HepG2 (cell line): ENCODE results near the gene SNAP25. TPM values are rescaled to one million over a fixed set of nuclear protein-coding genes. Genes with fewer than 3 reads are reported as not detected.

ENCODE experiments used
- ATAC-seq: fragments of 200-7000 bp; cut with Tn5 transposase; 3 replicates; pipeline ENCODE4 v1.9.1; 2020; ENCODE audit warnings: mild to moderate bottlenecking, moderate library complexity
- BruUV-seq: library from RNA; stranded (reverse); fragments of 400-500 nt; replicated peaks from 2 replicates; lab custom pipeline; 2021; lab: Mats Ljungman, UMichigan
- CTCF ChIA-PET: fragments of 300-600 bp; formaldehyde crosslinking; extraction: SDS; loops from one replicate; lab custom pipeline; 2021; ENCODE audit warnings: low total read pairs, inconsistent platforms, low intra/inter-chr PET ratio; lab: Yijun Ruan, JAX
- POLR2A ChIA-PET: fragments of 350-600 bp; sonication (Branson Sonifier 250); formaldehyde crosslinking; loops from one replicate; lab custom pipeline; 2020; ENCODE audit warnings: antibody characterized with exemption, inconsistent platforms; lab: Yijun Ruan, JAX
- DNase-seq: peaks from one replicate; pipeline ENCODE4 v3.0.0-alpha.2; 2015; ENCODE audit warnings: low spot score
- FAIRE-seq: peaks from 3 replicates; lab custom pipeline; 2011; peaks lifted over from hg19 to GRCh38; lab: Jason Lieb, UNC
- H2AFZ ChIP-seq: one replicate; pipeline ENCODE4 v1.6.1; 2011; ENCODE audit warnings: low read length, inconsistent platforms
- H3K27ac ChIP-seq: fragments of 300-600 bp; 3 replicates; pipeline ENCODE4 v1.8.0; 2011; ENCODE audit warnings: mixed run types, mild to moderate bottlenecking, mixed read lengths, low read length, inconsistent platforms; ENCODE audit not compliant: insufficient read depth; ENCODE audit errors: extremely low read length
- H3K27me3 ChIP-seq, 2 experiments: fragments of 200-600 bp in 1 of 2; 2 replicates in 1 of 2; 3 replicates in 1 of 2; pipeline versions ENCODE4 v1.6.0 to v1.8.0; 2011; ENCODE audit warnings: low read length in 2 of 2, mild to moderate bottlenecking in 2 of 2, moderate library complexity in 2 of 2, inconsistent platforms in 1 of 2; ENCODE audit not compliant: insufficient read depth in 2 of 2, control insufficient read depth in 1 of 2
- H3K36me3 ChIP-seq, 2 experiments: fragments of 200-600 bp in 1 of 2; replicated peaks in 1 of 2; 2 replicates in 1 of 2; 3 replicates in 1 of 2; pipeline versions ENCODE4 v1.5.1 to v1.8.0; 2011; ENCODE audit warnings: low read length in 2 of 2, inconsistent platforms in 1 of 2; ENCODE audit not compliant: insufficient read depth in 2 of 2, control insufficient read depth in 1 of 2
- H3K4me1 ChIP-seq: 2 replicates; pipeline ENCODE4 v1.5.1; 2012; ENCODE audit warnings: low read length, inconsistent platforms; ENCODE audit not compliant: insufficient read depth
- H3K4me2 ChIP-seq: 2 replicates; pipeline ENCODE4 v1.6.0; 2011; ENCODE audit warnings: low read depth, low read length, inconsistent platforms
- H3K4me3 ChIP-seq, 3 experiments: fragments of 200-600 bp in 1 of 3; sonication (generic), shearing (Covaris generic) in 1 of 3; replicated peaks in 1 of 3; 2 replicates each; pipeline ENCODE4 v1.5.1; 2011 to 2016; ENCODE audit warnings: low read length in 3 of 3, inconsistent platforms in 2 of 3, low read depth in 2 of 3, mild to moderate bottlenecking in 2 of 3, control low read depth in 1 of 3, mixed read lengths in 1 of 3; ENCODE audit not compliant: insufficient read depth in 1 of 3
- H3K79me2 ChIP-seq: one replicate; pipeline ENCODE4 v1.6.1; 2011; ENCODE audit warnings: low read length, inconsistent platforms; ENCODE audit not compliant: insufficient read depth
- H3K9ac ChIP-seq: 2 replicates; pipeline ENCODE4 v1.6.0; 2011; ENCODE audit warnings: mild to moderate bottlenecking, low read depth, low read length, inconsistent platforms; ENCODE audit not compliant: insufficient read depth
- H3K9me3 ChIP-seq: 2 replicates; pipeline ENCODE4 v1.5.1; 2012; ENCODE audit warnings: mild to moderate bottlenecking, low read length
- H4K20me1 ChIP-seq: 2 replicates; pipeline ENCODE4 v1.6.0; 2011; ENCODE audit warnings: inconsistent platforms, mild to moderate bottlenecking, low read length, moderate library complexity; ENCODE audit not compliant: insufficient read depth
- KLF16 ChIP-seq, 2 experiments: sonication (generic) in 1 of 2; formaldehyde crosslinking in 1 of 2; IDR thresholded peaks; 2 replicates each; pipeline versions ENCODE4 v1.6.1 to v1.8.0; 2016 to 2023; ENCODE audit warnings: missing genetic modification reagents in 2 of 2, missing compliant biosample characterization in 1 of 2
- SP140L ChIP-seq: sonication (generic); formaldehyde crosslinking; IDR thresholded peaks from 2 replicates; pipeline ENCODE4 v1.4.0; 2020; ENCODE audit warnings: missing genetic modification reagents, borderline replicate concordance
- WIZ ChIP-seq: sonication (generic); formaldehyde crosslinking; IDR thresholded peaks from 2 replicates; pipeline ENCODE4 v1.5.1; 2020; ENCODE audit warnings: mild to moderate bottlenecking, missing genetic modification reagents
- ZNF101 ChIP-seq: sonication (generic); formaldehyde crosslinking; IDR thresholded peaks from 2 replicates; pipeline ENCODE4 v1.4.0; 2020; ENCODE audit warnings: mild to moderate bottlenecking, low read depth, missing genetic modification reagents, borderline replicate concordance
- ZNF441 ChIP-seq: sonication (generic); formaldehyde crosslinking; IDR thresholded peaks from 2 replicates; pipeline ENCODE4 v1.7.0; 2021; ENCODE audit warnings: missing genetic modification reagents, borderline replicate concordance
- ZNF724P ChIP-seq: sonication (generic); formaldehyde crosslinking; IDR thresholded peaks from 2 replicates; pipeline ENCODE4 v1.8.0; 2022; ENCODE audit warnings: missing genetic modification reagents, borderline replicate concordance
- ZNF776 ChIP-seq: sonication (generic); formaldehyde crosslinking; IDR thresholded peaks from 2 replicates; pipeline ENCODE4 v1.4.0; 2020; ENCODE audit warnings: mild to moderate bottlenecking, missing genetic modification reagents
- ZSCAN12 ChIP-seq: sonication (generic); formaldehyde crosslinking; IDR thresholded peaks from 2 replicates; pipeline ENCODE4 v1.9.0; 2021; ENCODE audit warnings: mild to moderate bottlenecking, missing genetic modification reagents
- WGBS: methylation state at CpG from one replicate; pipeline ENCODE4 v1.1.6; 2017; ENCODE audit warnings: low lambda C conversion rate; 5-methylcytosine and 5-hydroxymethylcytosine counted together
- in situ Hi-C: cut with HindIII; loops from 2 replicates; pipeline ENCODE4 v1.10.0; 2017; ENCODE audit warnings: low pct_unique_long_range_greater_than_20kb; ENCODE audit not compliant: extremely low pct_ligation_motif_present
- intact Hi-C: fragments of 100-400 bp; cut with micrococcal nuclease; formaldehyde crosslinking; loops from one replicate; pipeline ENCODE4 v1.10.0; 2022; ENCODE audit not compliant: unreplicated experiment
- polyA plus RNA-seq, 8 experiments: library from polyadenylated mRNA; depleted of rRNA in 3 of 8; stranded (reverse) in 7 of 8; unstranded in 1 of 8; fragments of >200 nt; fragmentation: Illumina TruSeq in 4 of 8; extraction: Trizol in 4 of 8; gene quantifications; 2 replicates each; pipeline versions ENCODE4 v1.2.1 to v1.2.3, GENCODE V29; 2011 to 2016; ENCODE audit warnings: low read depth in 4 of 8, missing spikeins in 1 of 8, mixed read lengths in 1 of 8; ENCODE audit not compliant: insufficient read depth in 1 of 8
- total RNA-seq, 5 experiments: library from RNA; depleted of rRNA; stranded (reverse); fragments of >200 nt; fragmentation: Illumina TruSeq; extraction: Trizol; gene quantifications; 2 replicates each; pipeline ENCODE4 v1.2.3, GENCODE V29; 2016; ENCODE audit warnings: low read depth in 1 of 5
- TF ChIP-seq, protein P1 (sequence below): IDR thresholded peaks from 2 replicates; pipeline ENCODE4 v1.6.1; 2016; ENCODE audit warnings: low read depth, borderline replicate concordance
- TF ChIP-seq, protein P2 (sequence below): sonication (generic); formaldehyde crosslinking; IDR thresholded peaks from 2 replicates; pipeline ENCODE4 v1.4.0; 2020; ENCODE audit warnings: missing genetic modification reagents, low read depth, mild to moderate bottlenecking, borderline replicate concordance

The SNAP25 gene
- total and polyA plus RNA-seq, 2 of the 13 experiments (the other 11 are each of a cell fraction or from before 2014, with no cell fraction given), result not detected

DNA sequence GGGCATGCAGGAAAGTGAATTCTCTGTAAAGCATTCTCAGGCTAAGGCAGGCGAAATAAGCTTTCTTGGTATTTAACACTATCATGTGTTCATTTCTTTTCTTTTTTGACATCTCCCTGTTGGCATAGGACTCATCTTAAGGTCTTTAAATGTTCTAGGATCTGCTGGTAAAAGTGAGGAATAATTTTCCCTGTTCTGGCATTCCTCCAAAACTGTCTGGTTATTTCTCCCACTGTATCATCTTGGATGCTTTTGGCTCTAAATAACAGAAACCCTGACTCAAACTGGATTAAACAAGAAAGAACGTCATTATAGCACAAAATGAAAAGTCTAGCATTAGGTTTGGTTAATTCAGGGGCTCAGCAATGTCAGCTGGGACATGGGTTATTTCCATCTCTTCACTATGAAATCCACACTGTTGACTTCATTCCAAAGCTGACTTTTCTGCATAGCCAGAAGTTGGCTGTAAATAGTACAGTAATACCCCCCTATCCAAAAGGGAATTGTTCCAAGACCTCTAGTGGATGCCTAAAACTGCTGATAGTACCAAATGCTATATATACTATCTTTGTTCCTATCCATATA is 37.9 kb upstream of the SNAP25 start:
- 0 out of 2 replicates have a peak, but pooled peaks cover 1% of the 10 kb centered on the region for H3K4me1 ChIP-seq
- CTCF ChIA-PET, result no interaction called here
- H3K9ac ChIP-seq, result no peak overlapping the region
- FAIRE-seq (no peak), ATAC-seq (no peak)
- H3K27ac ChIP-seq, result no peak overlapping the region
- H3K36me3 ChIP-seq, result no peaks in the 10 kb centered on the region
- H3K4me2 ChIP-seq, result no peak overlapping the region
- 8% methylated on average over 2 of the region's 2 CpGs for WGBS
- H3K27me3 ChIP-seq, result peaks cover 0 to 2% of the 10 kb centered on the region in 2 experiments; a peak in 2 of 5 replicates
- POLR2A ChIA-PET, result no interaction called here
- no TSS peak for BruUV-seq
- no peak overlapping the region for H3K4me3 ChIP-seq
- H3K9me3 ChIP-seq, result no peaks in the 10 kb centered on the region
- no peaks in the 10 kb centered on the region for H3K79me2 ChIP-seq
- no peak overlapping the region for H2AFZ ChIP-seq
- TF ChIP-seq ZNF101 (CRISPR knock-in tag) (no peak), ZNF724P (CRISPR knock-in tag) (no peak), ZNF441 (no peak), SP140L (CRISPR knock-in tag) (no peak), KLF16 (CRISPR knock-in tag; IDR thresholded peaks at IDR 0.05) (no peak), ZNF776 (CRISPR knock-in tag) (no peak), ZSCAN12 (no peak), WIZ (CRISPR knock-in tag) (no peak)
- TF ChIP-seq, protein P1, sequence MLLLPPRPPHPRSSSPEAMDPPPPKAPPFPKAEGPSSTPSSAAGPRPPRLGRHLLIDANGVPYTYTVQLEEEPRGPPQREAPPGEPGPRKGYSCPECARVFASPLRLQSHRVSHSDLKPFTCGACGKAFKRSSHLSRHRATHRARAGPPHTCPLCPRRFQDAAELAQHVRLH, result no peak
- TF ChIP-seq, protein P2, sequence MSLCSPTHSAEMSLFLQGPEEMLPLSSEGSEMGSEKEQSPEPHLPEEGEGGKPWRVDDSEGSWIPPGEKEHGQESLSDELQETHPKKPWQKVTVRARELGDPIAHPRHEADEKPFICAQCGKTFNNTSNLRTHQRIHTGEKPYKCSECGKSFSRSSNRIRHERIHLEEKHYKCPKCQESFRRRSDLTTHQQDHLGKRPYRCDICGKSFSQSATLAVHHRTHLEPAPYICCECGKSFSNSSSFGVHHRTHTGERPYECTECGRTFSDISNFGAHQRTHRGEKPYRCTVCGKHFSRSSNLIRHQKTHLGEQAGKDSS (CRISPR knock-in tag), result no peak
- TF ChIP-seq, all 625 proteins: peak for 0
- no peak for DNase-seq
- intact Hi-C loops (no loop called here), in situ Hi-C loops (no loop called here)
- no peaks in the 10 kb centered on the region for H4K20me1 ChIP-seq
